HepG2 (cell line): ENCODE data around the gene OPRL1. TPM values are rescaled to one million over a fixed set of nuclear protein-coding genes. Genes with fewer than 3 reads are reported as not detected.

Experiments
- ATF7-NPFF ChIP-seq: sonication (generic); formaldehyde crosslinking; IDR thresholded peaks from 2 replicates; pipeline ENCODE4 v1.8.1; 2023; ENCODE audit warnings: mild to moderate bottlenecking, low read depth, missing genetic modification reagents, moderate library complexity
- CBX1 ChIP-seq: IDR thresholded peaks from one replicate; pipeline ENCODE4 v1.6.1; 2016; ENCODE audit warnings: antibody characterized with exemption, low read depth
- FOXA3 ChIP-seq: IDR thresholded peaks from 2 replicates; pipeline ENCODE4 v1.6.1; 2016; ENCODE audit warnings: missing genetic modification reagents, missing compliant biosample characterization
- GLI4 ChIP-seq: sonication (generic); formaldehyde crosslinking; IDR thresholded peaks from 2 replicates; pipeline ENCODE4 v1.5.1; 2020; ENCODE audit warnings: missing genetic modification reagents, mild to moderate bottlenecking, moderate library complexity, borderline replicate concordance
- GPN1 ChIP-seq: sonication (generic); formaldehyde crosslinking; IDR thresholded peaks from 2 replicates; pipeline ENCODE4 v1.5.1; 2020; ENCODE audit warnings: missing genetic modification reagents, borderline replicate concordance
- HDAC6 ChIP-seq: fragments of 200-600 bp; sonication (generic); IDR thresholded peaks from 2 replicates; pipeline ENCODE4 v1.7.0; 2017; ENCODE audit warnings: mild to moderate bottlenecking, antibody characterized with exemption, low read length, low read depth
- HNRNPL ChIP-seq: fragments of 200-400 bp; formaldehyde crosslinking; IDR thresholded peaks from 2 replicates; pipeline ENCODE4 v1.6.1; 2017; ENCODE audit warnings: mild to moderate bottlenecking, low read depth, low read length
- NFE2L2 ChIP-seq: fragments of 150-350 bp; IDR thresholded peaks from 2 replicates; pipeline ENCODE4 v1.6.1; 2014; ENCODE audit warnings: low read length
- THYN1 ChIP-seq: sonication (generic); formaldehyde crosslinking; IDR thresholded peaks from 2 replicates; pipeline ENCODE4 v1.8.1; 2023; ENCODE audit warnings: low read depth, mild to moderate bottlenecking, moderate library complexity, missing genetic modification reagents, borderline replicate concordance
- XRCC5 ChIP-seq: fragments of 200-400 bp; formaldehyde crosslinking; optimal IDR thresholded peaks from 2 replicates; pipeline ENCODE3; 2017; ENCODE audit warnings: mild to moderate bottlenecking, low read length
- YEATS2 ChIP-seq: sonication (generic); formaldehyde crosslinking; IDR thresholded peaks from 2 replicates; pipeline ENCODE4 v1.4.0; 2020; ENCODE audit warnings: missing genetic modification reagents, borderline replicate concordance
- ZBTB1 ChIP-seq: sonication (generic); formaldehyde crosslinking; IDR thresholded peaks from 2 replicates; pipeline ENCODE4 v1.4.0; 2020; ENCODE audit warnings: missing genetic modification reagents, borderline replicate concordance
- ZNF468 ChIP-seq: sonication (generic); formaldehyde crosslinking; IDR thresholded peaks from 2 replicates; pipeline ENCODE4 v1.8.0; 2022; ENCODE audit warnings: mild to moderate bottlenecking, moderate library complexity, missing genetic modification reagents
- polyA plus RNA-seq, 8 experiments: library from polyadenylated mRNA; depleted of rRNA in 3 of 8; stranded (reverse) in 7 of 8; unstranded in 1 of 8; fragments of >200 nt; fragmentation: Illumina TruSeq in 4 of 8; extraction: Trizol in 4 of 8; gene quantifications; 2 replicates each; pipeline versions ENCODE4 v1.2.1 to v1.2.3, GENCODE V29; 2011 to 2016; ENCODE audit warnings: low read depth in 4 of 8, missing spikeins in 1 of 8, mixed read lengths in 1 of 8; ENCODE audit not compliant: insufficient read depth in 1 of 8
- total RNA-seq, 5 experiments: library from RNA; depleted of rRNA; stranded (reverse); fragments of >200 nt; fragmentation: Illumina TruSeq; extraction: Trizol; gene quantifications; 2 replicates each; pipeline ENCODE4 v1.2.3, GENCODE V29; 2016; ENCODE audit warnings: low read depth in 1 of 5
- TF ChIP-seq, protein P1 (sequence below): sonication (generic); formaldehyde crosslinking; IDR thresholded peaks from 2 replicates; pipeline ENCODE4 v1.5.0; 2020; ENCODE audit warnings: missing genetic modification reagents
- TF ChIP-seq, protein P2 (sequence below), 2 experiments: sonication (generic) in 1 of 2; formaldehyde crosslinking in 1 of 2; IDR thresholded peaks; 2 replicates each; pipeline versions ENCODE4 v1.5.1 to v1.6.1; 2011 to 2020; ENCODE audit warnings: borderline replicate concordance in 1 of 2, low read depth in 1 of 2, low read length in 1 of 2, mild to moderate bottlenecking in 1 of 2, missing genetic modification reagents in 1 of 2, moderate library complexity in 1 of 2
- TF ChIP-seq, protein P3 (sequence below): sonication (generic); formaldehyde crosslinking; IDR thresholded peaks from 2 replicates; pipeline ENCODE4 v1.4.0; 2020; ENCODE audit warnings: missing genetic modification reagents
- TF ChIP-seq, protein P4 (sequence below): sonication (generic); formaldehyde crosslinking; IDR thresholded peaks from 2 replicates; pipeline ENCODE4 v1.5.1; 2020; ENCODE audit warnings: mild to moderate bottlenecking, missing genetic modification reagents, moderate library complexity
- TF ChIP-seq, protein P5 (sequence below): sonication (generic); formaldehyde crosslinking; IDR thresholded peaks from 2 replicates; pipeline ENCODE4 v1.4.0; 2020; ENCODE audit warnings: missing genetic modification reagents, borderline replicate concordance

OPRL1 gene
- total and polyA plus RNA-seq, 2 of the 13 experiments (the other 11 are each of a cell fraction or from before 2014, with no cell fraction given), result 0.35 to 0.71 TPM

DNA sequence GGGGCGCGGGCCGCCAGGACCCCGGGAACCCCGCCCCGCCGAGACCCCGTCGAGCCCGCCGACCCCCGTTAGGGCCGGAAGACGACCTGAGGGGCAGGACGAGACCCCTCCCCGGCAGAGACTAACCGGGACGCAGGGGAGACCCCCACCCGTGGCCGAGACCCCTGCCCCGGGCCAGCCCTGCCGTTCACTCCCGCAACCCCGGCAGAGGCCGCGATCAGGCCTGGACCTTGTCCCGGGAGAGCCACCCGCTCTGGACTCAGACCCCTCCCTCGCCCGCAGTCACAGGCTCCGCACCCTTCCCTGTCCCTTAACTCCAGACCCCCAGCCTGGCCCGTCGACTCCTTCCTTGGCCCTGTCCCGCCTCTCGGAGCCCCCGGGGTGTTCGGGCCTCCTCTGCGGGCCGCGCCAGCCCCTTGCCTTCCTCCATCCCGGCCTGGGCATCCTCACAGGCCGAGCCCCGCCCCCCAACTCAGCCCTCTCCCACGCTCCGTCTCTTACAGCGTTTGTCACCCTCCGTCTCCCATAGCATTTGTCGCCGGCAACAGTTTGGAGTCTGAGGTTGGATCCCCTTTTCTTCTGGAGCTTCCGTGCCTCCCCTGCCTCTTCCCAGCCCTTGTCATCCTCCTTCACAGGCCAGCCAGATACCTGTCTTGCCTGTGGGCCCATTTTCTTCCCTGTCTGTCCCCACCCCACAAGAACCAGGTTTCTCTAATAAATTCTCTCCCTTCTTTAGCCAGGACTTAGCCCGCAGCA lies 16.3 kb upstream of the OPRL1 start (continued):
- TF ChIP-seq, protein P1, sequence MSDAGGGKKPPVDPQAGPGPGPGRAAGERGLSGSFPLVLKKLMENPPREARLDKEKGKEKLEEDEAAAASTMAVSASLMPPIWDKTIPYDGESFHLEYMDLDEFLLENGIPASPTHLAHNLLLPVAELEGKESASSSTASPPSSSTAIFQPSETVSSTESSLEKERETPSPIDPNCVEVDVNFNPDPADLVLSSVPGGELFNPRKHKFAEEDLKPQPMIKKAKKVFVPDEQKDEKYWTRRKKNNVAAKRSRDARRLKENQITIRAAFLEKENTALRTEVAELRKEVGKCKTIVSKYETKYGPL (CRISPR knock-in tag), result no peak
- TF ChIP-seq, protein P2, sequence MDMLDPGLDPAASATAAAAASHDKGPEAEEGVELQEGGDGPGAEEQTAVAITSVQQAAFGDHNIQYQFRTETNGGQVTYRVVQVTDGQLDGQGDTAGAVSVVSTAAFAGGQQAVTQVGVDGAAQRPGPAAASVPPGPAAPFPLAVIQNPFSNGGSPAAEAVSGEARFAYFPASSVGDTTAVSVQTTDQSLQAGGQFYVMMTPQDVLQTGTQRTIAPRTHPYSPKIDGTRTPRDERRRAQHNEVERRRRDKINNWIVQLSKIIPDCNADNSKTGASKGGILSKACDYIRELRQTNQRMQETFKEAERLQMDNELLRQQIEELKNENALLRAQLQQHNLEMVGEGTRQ (IDR thresholded peaks at IDR 0.05; ENCODE audit: low read depth, low read length), result no peak
- TF ChIP-seq, protein P2 (CRISPR knock-in tag; IDR thresholded peaks at IDR 0.05; ENCODE audit: borderline replicate concordance), result no peak
- TF ChIP-seq GLI4 (CRISPR knock-in tag) (no peak), YEATS2 (CRISPR knock-in tag) (no peak; the same call in 1 of the 2 replicates), ATF7-NPFF (CRISPR knock-in tag) (0 out of 2 replicates have a peak, but pooled peaks have one; percentile 14), CBX1 (peak; percentile 70), HDAC6 (no peak), ZBTB1 (CRISPR knock-in tag) (peak; percentile 41; the same call in 1 of the 2 replicates), ZNF468 (CRISPR knock-in tag) (0 out of 2 replicates have a peak, but pooled peaks have one; percentile 12), THYN1 (CRISPR knock-in tag) (no peak), GPN1 (peak; percentile 41; the same call in 1 of the 2 replicates), NFE2L2 (peak; percentile 6; the same call in 1 of the 2 replicates), XRCC5 (no peak), FOXA3 (CRISPR knock-in tag) (0 out of 2 replicates have a peak, but pooled peaks have one; percentile 5), HNRNPL (no peak; the same call in 1 of the 2 replicates)
- TF ChIP-seq, protein P3, sequence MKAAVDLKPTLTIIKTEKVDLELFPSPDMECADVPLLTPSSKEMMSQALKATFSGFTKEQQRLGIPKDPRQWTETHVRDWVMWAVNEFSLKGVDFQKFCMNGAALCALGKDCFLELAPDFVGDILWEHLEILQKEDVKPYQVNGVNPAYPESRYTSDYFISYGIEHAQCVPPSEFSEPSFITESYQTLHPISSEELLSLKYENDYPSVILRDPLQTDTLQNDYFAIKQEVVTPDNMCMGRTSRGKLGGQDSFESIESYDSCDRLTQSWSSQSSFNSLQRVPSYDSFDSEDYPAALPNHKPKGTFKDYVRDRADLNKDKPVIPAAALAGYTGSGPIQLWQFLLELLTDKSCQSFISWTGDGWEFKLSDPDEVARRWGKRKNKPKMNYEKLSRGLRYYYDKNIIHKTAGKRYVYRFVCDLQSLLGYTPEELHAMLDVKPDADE, result no peak; the same call in 1 of the 2 replicates
- TF ChIP-seq, protein P4, sequence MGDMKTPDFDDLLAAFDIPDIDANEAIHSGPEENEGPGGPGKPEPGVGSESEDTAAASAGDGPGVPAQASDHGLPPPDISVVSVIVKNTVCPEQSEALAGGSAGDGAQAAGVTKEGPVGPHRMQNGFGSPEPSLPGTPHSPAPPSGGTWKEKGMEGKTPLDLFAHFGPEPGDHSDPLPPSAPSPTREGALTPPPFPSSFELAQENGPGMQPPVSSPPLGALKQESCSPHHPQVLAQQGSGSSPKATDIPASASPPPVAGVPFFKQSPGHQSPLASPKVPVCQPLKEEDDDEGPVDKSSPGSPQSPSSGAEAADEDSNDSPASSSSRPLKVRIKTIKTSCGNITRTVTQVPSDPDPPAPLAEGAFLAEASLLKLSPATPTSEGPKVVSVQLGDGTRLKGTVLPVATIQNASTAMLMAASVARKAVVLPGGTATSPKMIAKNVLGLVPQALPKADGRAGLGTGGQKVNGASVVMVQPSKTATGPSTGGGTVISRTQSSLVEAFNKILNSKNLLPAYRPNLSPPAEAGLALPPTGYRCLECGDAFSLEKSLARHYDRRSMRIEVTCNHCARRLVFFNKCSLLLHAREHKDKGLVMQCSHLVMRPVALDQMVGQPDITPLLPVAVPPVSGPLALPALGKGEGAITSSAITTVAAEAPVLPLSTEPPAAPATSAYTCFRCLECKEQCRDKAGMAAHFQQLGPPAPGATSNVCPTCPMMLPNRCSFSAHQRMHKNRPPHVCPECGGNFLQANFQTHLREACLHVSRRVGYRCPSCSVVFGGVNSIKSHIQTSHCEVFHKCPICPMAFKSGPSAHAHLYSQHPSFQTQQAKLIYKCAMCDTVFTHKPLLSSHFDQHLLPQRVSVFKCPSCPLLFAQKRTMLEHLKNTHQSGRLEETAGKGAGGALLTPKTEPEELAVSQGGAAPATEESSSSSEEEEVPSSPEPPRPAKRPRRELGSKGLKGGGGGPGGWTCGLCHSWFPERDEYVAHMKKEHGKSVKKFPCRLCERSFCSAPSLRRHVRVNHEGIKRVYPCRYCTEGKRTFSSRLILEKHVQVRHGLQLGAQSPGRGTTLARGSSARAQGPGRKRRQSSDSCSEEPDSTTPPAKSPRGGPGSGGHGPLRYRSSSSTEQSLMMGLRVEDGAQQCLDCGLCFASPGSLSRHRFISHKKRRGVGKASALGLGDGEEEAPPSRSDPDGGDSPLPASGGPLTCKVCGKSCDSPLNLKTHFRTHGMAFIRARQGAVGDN (CRISPR knock-in tag), result no peak; the same call in none of the 2 replicates
- TF ChIP-seq, protein P5, sequence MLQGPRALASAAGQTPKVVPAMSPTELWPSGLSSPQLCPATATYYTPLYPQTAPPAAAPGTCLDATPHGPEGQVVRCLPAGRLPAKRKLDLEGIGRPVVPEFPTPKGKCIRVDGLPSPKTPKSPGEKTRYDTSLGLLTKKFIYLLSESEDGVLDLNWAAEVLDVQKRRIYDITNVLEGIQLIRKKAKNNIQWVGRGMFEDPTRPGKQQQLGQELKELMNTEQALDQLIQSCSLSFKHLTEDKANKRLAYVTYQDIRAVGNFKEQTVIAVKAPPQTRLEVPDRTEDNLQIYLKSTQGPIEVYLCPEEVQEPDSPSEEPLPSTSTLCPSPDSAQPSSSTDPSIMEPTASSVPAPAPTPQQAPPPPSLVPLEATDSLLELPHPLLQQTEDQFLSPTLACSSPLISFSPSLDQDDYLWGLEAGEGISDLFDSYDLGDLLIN, result no peak
